ENCODE results near the gene ILF2.
A peak's percentile ranks its signal among the peaks of the same experiment; 100 is the strongest.

The ILF2 gene

DNA sequence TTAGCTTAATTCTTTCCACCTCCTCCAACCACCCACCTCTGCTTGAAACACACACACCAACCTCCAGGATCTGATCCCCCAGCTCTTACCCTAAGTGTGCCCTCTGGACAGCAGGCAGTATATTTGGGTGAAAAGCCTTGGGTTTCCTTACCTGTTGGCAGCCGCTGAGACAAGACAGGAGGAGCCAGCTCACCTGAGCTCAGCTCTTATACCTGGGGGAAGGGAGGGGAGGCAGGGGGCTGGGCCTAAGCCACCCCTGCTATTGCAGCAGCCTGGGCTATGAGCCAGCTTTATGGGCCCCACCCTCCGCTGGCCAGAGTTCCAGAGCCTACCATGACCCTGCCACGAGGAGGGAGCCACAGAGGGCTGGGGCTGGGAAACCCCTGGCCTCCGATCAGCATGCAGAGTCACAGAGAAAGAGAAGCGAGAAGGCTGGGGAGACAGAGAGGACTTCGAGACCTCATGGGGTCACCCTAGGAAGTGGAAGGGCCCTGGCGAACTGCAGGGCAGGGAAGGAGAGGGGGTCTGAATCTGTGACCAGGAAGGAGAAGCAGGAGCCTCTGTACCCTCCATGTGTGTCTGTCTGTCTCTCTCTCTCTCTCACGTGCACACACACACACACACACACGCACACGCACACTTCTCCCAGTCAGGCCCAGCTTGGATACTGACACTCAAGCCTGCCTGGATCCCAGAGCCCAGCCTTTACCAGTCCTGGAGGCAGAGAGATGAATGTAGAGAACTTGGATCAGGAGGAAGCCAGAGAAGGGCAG lies 54.5 kb downstream of the ILF2 start, which contains the start of gene S100A14:
TSS of gene S100A14 (minus strand) at position 182 of the 773 bp plus-strand sequence. CDS start 467 bp downstream, outside the sequence.
- Histone ChIP-seq H3K4me3 (ENCODE audit: low read length in 2 of 2) (peak within 1 kb of the TSS; percentile 67 to 72), H3K27ac (ENCODE audit: low read depth in 2 of 2, low read length in 2 of 2) (peak within 1 kb of the TSS; percentile 81 to 86), H3K9me3 (ENCODE audit: control insufficient read depth in 2 of 2, low read length in 2 of 2) (no peaks in the 10 kb centered on the region), H3K36me3 (ENCODE audit: control insufficient read depth in 2 of 2, insufficient read depth in 2 of 2, low read length in 2 of 2) (peaks cover 0 to 2% of the 10 kb centered on the region in 2 donors), H3K27me3 (ENCODE audit: control insufficient read depth in 2 of 2, insufficient read depth in 2 of 2, low read length in 2 of 2) (no peaks in the 10 kb centered on the region), H3K9ac (ENCODE audit: low read depth in 1 of 2, low read length in 2 of 2) (peak within 1 kb of the TSS; percentile 81 to 91), H3K4me1 (ENCODE audit: control insufficient read depth in 2 of 2, insufficient read depth in 2 of 2, low read length in 2 of 2) (peaks cover 36 to 37% of the 10 kb centered on the region in 2 donors)

DNA sequence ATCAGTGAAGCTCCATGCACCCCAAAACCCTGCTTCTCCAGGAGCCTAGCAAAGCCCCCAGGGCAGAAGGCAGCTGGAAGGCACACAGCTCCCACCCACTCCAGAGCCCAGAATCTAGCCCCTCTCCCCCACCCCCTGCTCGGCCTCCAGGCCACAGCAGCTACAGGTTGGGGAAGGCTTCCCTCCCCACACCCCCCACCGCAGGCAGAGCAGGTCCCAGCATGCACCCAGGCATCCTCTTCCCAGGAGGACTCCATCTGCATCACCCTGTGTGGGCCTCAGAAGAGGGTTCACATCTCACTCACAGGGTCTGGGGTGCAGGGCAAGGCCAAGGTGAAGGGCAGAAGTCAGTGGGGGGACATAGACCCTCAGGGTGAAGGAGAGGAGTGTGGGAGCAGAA lies 55.4 kb downstream of the ILF2 start:
- Histone ChIP-seq H3K36me3 (ENCODE audit: control insufficient read depth in 2 of 2, insufficient read depth in 2 of 2, low read length in 2 of 2) (peaks cover 0 to 2% of the 10 kb centered on the region in 2 donors), H3K27me3 (ENCODE audit: control insufficient read depth in 2 of 2, insufficient read depth in 2 of 2, low read length in 2 of 2) (no peaks in the 10 kb centered on the region), H3K9me3 (ENCODE audit: control insufficient read depth in 2 of 2, low read length in 2 of 2) (no peaks in the 10 kb centered on the region), H3K9ac (ENCODE audit: low read depth in 1 of 2, low read length in 2 of 2) (peak overlapping the region; percentile 81 to 91), H3K27ac (ENCODE audit: low read depth in 2 of 2, low read length in 2 of 2) (peak overlapping the region; percentile 81 to 86), H3K4me3 (ENCODE audit: low read length in 2 of 2) (peak overlapping the region; percentile 67 to 72), H3K4me1 (ENCODE audit: control insufficient read depth in 2 of 2, insufficient read depth in 2 of 2, low read length in 2 of 2) (peaks cover 41 to 45% of the 10 kb centered on the region in 2 donors)

DNA sequence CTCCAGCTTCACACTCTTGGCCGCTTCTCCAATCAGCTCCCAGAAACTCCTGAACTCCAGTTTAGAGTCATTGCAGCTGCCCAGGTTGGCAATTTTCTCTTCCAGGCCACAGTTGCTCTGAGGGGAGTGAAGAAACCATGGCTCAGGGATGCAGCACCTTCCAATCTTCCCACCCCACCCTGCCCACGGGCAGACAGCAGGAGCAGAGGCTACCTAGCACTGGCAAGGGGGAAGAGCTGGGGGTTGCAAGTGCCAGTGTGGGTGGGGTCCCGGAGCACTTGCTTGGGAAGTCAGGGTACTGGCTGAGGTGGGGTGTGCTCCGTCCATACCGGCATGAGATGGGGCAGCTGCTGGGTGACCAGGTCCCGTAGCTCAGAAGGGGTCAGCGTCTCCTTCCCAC lies 55.9 kb downstream of the ILF2 start:
- peak overlapping the region; percentile 94 to 95 for H3K27ac ChIP-seq (ENCODE audit: low read depth in 2 of 2, low read length in 2 of 2)
- no peaks in the 10 kb centered on the region for H3K27me3 ChIP-seq (ENCODE audit: control insufficient read depth in 2 of 2, insufficient read depth in 2 of 2, low read length in 2 of 2)
- peaks cover 0 to 2% of the 10 kb centered on the region in 2 donors for H3K36me3 ChIP-seq (ENCODE audit: control insufficient read depth in 2 of 2, insufficient read depth in 2 of 2, low read length in 2 of 2)

DNA sequence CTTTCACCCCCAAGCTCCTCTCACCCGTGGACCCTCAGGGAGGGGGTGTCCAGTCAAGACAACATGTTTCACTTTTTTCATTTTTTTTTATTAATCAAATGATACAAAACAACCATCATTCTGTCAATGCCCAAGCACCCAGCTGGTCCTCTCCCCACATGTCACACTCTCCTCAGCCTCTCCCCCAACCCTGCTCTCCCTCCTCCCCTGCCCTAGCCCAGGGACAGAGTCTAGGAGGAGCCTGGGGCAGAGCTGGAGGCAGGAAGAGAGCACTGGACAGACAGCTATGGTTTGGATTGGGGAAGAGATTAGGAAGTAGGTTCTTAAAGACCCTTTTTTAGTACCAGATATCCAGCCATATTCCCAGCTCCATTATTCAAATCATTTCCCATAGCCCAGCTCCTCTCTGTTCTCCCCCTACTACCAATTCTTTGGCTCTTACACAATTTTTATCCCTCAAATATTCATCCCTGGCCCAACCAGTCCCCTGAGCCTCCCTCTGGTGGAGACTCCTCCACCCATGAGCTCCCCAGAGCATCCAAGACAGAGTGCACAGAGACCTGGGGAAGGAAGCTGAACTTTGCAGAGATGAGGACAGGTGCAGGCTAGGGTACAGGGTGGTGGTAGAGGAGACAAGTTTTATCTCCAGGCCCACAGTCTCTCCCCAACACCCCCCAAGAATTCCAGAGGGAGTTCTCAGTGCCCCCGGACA lies 56.4 kb downstream of the ILF2 start:
- Histone ChIP-seq H3K4me3 (ENCODE audit: low read length in 2 of 2) (peak overlapping the region; percentile 0 to 67), H3K4me1 (ENCODE audit: control insufficient read depth in 2 of 2, insufficient read depth in 2 of 2, low read length in 2 of 2) (peaks cover 50 to 55% of the 10 kb centered on the region in 2 donors), H3K36me3 (ENCODE audit: control insufficient read depth in 2 of 2, insufficient read depth in 2 of 2, low read length in 2 of 2) (peaks cover 0 to 2% of the 10 kb centered on the region in 2 donors), H3K27me3 (ENCODE audit: control insufficient read depth in 2 of 2, insufficient read depth in 2 of 2, low read length in 2 of 2) (no peaks in the 10 kb centered on the region), H3K9ac (ENCODE audit: low read depth in 1 of 2, low read length in 2 of 2) (peak overlapping the region; percentile 23 to 26), H3K9me3 (ENCODE audit: control insufficient read depth in 2 of 2, low read length in 2 of 2) (no peaks in the 10 kb centered on the region), H3K27ac (ENCODE audit: low read depth in 2 of 2, low read length in 2 of 2) (peak overlapping the region; percentile 94 to 95)

More for the DNA sequence above, 55.9 kb downstream of the ILF2 start:
- Histone ChIP-seq H3K4me1 (ENCODE audit: control insufficient read depth in 2 of 2, insufficient read depth in 2 of 2, low read length in 2 of 2) (peaks cover 45 to 50% of the 10 kb centered on the region in 2 donors), H3K4me3 (ENCODE audit: low read length in 2 of 2) (peak overlapping the region; percentile 67 to 72), H3K9me3 (ENCODE audit: control insufficient read depth in 2 of 2, low read length in 2 of 2) (no peaks in the 10 kb centered on the region), H3K9ac (ENCODE audit: low read depth in 1 of 2, low read length in 2 of 2) (peak overlapping the region in 1 of 2 donors; percentile 81)

DNA sequence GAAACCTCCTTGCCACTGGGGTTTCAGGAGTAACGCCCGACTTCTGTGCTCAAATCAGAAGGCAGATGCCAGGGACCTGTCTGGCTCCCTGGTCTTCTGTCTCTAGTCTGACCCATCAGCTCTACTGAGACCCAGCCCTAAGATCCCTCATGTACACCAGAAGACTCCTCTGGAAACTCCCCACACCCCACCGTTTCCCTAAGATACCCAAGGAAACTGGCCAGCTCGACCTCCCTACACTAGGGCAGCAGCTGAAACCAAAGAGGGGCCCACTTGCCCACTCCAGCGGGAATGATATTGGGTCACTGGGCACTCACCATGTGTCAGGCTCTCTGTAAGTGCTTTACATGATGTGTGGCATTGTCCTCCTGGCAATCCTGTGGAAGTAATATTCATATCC lies 57.4 kb downstream of the ILF2 start:
- peak overlapping the region; percentile 42 to 74 for H3K9ac ChIP-seq (ENCODE audit: low read depth in 1 of 2, low read length in 2 of 2)
- H3K27ac ChIP-seq (ENCODE audit: low read depth in 2 of 2, low read length in 2 of 2): peak overlapping the region; percentile 94 to 95
- peak overlapping the region; percentile 80 to 93 for H3K4me3 ChIP-seq (ENCODE audit: low read length in 2 of 2)
- no peaks in the 10 kb centered on the region for H3K36me3 ChIP-seq (ENCODE audit: control insufficient read depth in 2 of 2, insufficient read depth in 2 of 2, low read length in 2 of 2)
- no peaks in the 10 kb centered on the region for H3K9me3 ChIP-seq (ENCODE audit: control insufficient read depth in 2 of 2, low read length in 2 of 2)
- no peaks in the 10 kb centered on the region for H3K27me3 ChIP-seq (ENCODE audit: control insufficient read depth in 2 of 2, insufficient read depth in 2 of 2, low read length in 2 of 2)
- H3K4me1 ChIP-seq (ENCODE audit: control insufficient read depth in 2 of 2, insufficient read depth in 2 of 2, low read length in 2 of 2): peaks cover 56 to 63% of the 10 kb centered on the region in 2 donors

DNA sequence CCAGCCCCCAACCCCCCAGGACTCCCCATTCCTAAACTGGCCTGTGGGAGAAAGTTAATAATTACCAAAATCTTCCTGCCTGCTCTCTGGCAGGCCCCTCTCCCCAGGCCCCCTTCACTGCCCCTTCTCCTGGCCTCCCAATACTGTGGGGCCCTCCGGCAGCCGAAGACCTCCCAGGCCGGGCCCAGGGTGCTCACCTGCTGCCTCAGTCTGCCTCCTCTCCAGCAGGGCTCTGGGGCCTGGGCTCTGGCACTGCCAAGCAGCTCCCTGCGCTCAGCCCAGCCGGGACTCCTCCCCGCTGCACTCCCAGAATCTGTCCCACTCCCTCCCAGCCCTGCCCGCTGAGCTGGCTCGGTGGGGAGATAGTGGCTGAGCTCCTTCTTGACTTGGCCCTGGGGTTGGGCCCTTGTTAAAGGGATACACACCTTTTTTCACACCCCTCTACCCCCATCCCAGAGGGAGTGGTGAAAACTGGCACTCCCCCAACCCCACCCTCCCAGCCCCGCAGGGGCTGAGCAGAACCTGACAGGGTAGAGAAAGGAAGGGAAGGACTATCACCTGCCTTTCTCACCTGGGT lies 58.0 kb downstream of the ILF2 start, which contains the start of gene S100A16:
TSS of gene S100A16 (minus strand) at position 383 of the 577 bp plus-strand sequence. CDS start 4,986 bp downstream, outside the sequence.
- H3K4me3 ChIP-seq (ENCODE audit: low read length in 2 of 2): peak within 1 kb of the TSS; percentile 80 to 93
- no peaks in the 10 kb centered on the region for H3K27me3 ChIP-seq (ENCODE audit: control insufficient read depth in 2 of 2, insufficient read depth in 2 of 2, low read length in 2 of 2)
- H3K36me3 ChIP-seq (ENCODE audit: control insufficient read depth in 2 of 2, insufficient read depth in 2 of 2, low read length in 2 of 2): peaks cover 2% of the 10 kb centered on the region in 2 donors
- peak within 1 kb of the TSS; percentile 94 to 95 for H3K27ac ChIP-seq (ENCODE audit: low read depth in 2 of 2, low read length in 2 of 2)
- H3K4me1 ChIP-seq (ENCODE audit: control insufficient read depth in 2 of 2, insufficient read depth in 2 of 2, low read length in 2 of 2): peaks cover 61 to 69% of the 10 kb centered on the region in 2 donors
- peak within 1 kb of the TSS; percentile 95 to 96 for H3K9ac ChIP-seq (ENCODE audit: low read depth in 1 of 2, low read length in 2 of 2)
- H3K9me3 ChIP-seq (ENCODE audit: control insufficient read depth in 2 of 2, low read length in 2 of 2): no peaks in the 10 kb centered on the region

DNA sequence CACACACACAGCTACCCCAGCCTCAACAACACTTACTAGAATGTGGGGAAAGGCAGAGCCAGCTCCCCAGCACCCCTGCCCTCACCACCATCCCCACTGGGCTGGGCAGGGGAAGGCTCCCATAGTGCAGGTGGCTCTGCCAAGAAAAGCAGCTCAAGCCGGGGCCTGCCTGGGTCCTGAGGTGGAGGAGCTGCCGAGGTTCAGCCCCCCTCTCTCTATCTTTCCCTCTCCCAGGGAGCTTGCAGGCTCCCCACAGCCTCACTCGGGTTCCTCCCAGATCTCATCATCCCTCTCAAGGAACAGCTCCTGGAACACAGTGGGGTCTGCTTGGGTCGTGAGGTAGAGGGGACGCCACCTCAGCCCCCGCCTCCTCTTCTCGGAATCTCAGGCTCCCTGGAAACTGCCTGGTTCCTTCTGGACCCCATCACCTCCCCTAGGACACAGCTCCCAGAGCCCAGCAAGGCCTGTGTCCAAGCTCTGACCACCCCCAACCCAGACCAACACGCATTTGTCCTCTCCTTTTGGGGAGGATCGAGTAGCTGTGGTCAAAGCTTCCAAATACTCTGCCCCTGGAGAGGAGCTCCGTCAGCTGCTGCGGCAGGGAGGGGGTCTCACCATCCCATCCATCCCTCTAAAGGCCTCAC lies 58.6 kb downstream of the ILF2 start:
- H3K27ac ChIP-seq (ENCODE audit: low read depth in 2 of 2, low read length in 2 of 2): peak overlapping the region; percentile 94 to 95
- no peaks in the 10 kb centered on the region for H3K27me3 ChIP-seq (ENCODE audit: control insufficient read depth in 2 of 2, insufficient read depth in 2 of 2, low read length in 2 of 2)
- peaks cover 6 to 7% of the 10 kb centered on the region in 2 donors for H3K36me3 ChIP-seq (ENCODE audit: control insufficient read depth in 2 of 2, insufficient read depth in 2 of 2, low read length in 2 of 2)
- peak overlapping the region; percentile 80 to 93 for H3K4me3 ChIP-seq (ENCODE audit: low read length in 2 of 2)
- H3K9ac ChIP-seq (ENCODE audit: low read depth in 1 of 2, low read length in 2 of 2): peak overlapping the region; percentile 95 to 96
- H3K4me1 ChIP-seq (ENCODE audit: control insufficient read depth in 2 of 2, insufficient read depth in 2 of 2, low read length in 2 of 2): peaks cover 56 to 73% of the 10 kb centered on the region in 2 donors
- no peaks in the 10 kb centered on the region for H3K9me3 ChIP-seq (ENCODE audit: control insufficient read depth in 2 of 2, low read length in 2 of 2)
